Neuronal stem cell (in vitro differentiated cells): ENCODE results near the gene CCDC178.
A peak's percentile ranks its signal among the peaks of the same experiment; 100 is the strongest.
"Not testable (repeated sequence)": the region's sequence is repeated elsewhere in the genome, so short reads cannot be mapped to it uniquely, and the experiment has no call there.

Source experiments
- DNase-seq: peaks from one replicate; pipeline ENCODE4 v3.0.0-alpha.2; 2013; ENCODE audit warnings: low spot score
- H2AFZ ChIP-seq: one replicate; pipeline ENCODE4 v1.6.1; 2013; ENCODE audit warnings: mild to moderate bottlenecking, low read length, inconsistent platforms
- H2AK5ac ChIP-seq: 2 replicates; pipeline ENCODE4 v1.6.1; 2013; ENCODE audit warnings: low read depth, mild to moderate bottlenecking, inconsistent platforms, low read length, moderate library complexity, mixed read lengths
- H2BK120ac ChIP-seq: 2 replicates; pipeline ENCODE4 v1.6.1; 2013; ENCODE audit warnings: low read depth, mild to moderate bottlenecking, inconsistent platforms, low read length, moderate library complexity, mixed read lengths
- H2BK12ac ChIP-seq: one replicate; pipeline ENCODE4 v1.6.1; 2013; ENCODE audit warnings: low read length, inconsistent platforms
- H2BK15ac ChIP-seq: 2 replicates; pipeline ENCODE4 v1.6.1; 2013; ENCODE audit warnings: mild to moderate bottlenecking, low read length, inconsistent platforms, mixed read lengths
- H2BK5ac ChIP-seq: one replicate; pipeline ENCODE4 v1.6.1; 2013; ENCODE audit warnings: inconsistent platforms, mild to moderate bottlenecking, low read length, moderate library complexity
- H3K14ac ChIP-seq: one replicate; pipeline ENCODE4 v1.6.1; 2013; ENCODE audit warnings: low read length, inconsistent platforms
- H3K18ac ChIP-seq: 2 replicates; pipeline ENCODE4 v1.6.1; 2013; ENCODE audit warnings: low read length, inconsistent platforms
- H3K23ac ChIP-seq: 2 replicates; pipeline ENCODE4 v1.6.1; 2013; ENCODE audit warnings: low read depth, mild to moderate bottlenecking, mixed read lengths, low read length, inconsistent platforms; ENCODE audit not compliant: poor library complexity
- H3K27ac ChIP-seq: replicated peaks from 3 replicates; pipeline ENCODE4 v1.5.1; 2013; ENCODE audit warnings: low read length, inconsistent platforms
- H3K27me3 ChIP-seq, 3 experiments: 2 replicates each; pipeline ENCODE4 v1.6.1; 2013; ENCODE audit warnings: low read length in 3 of 3, mild to moderate bottlenecking in 2 of 3, inconsistent platforms in 1 of 3, low read depth in 1 of 3, mixed read lengths in 1 of 3, moderate library complexity in 1 of 3; ENCODE audit not compliant: control insufficient read depth in 3 of 3, insufficient read depth in 3 of 3
- H3K36me3 ChIP-seq, 2 donors: replicated peaks in 1 of 2; 2 replicates each; pipeline ENCODE4 v1.6.1; 2013; ENCODE audit warnings: low read length in 2 of 2; ENCODE audit not compliant: control insufficient read depth in 2 of 2, insufficient read depth in 2 of 2
- H3K4ac ChIP-seq: 2 replicates; pipeline ENCODE4 v1.6.1; 2013; ENCODE audit warnings: inconsistent platforms, mild to moderate bottlenecking, low read length, moderate library complexity
- H3K4me1 ChIP-seq, 2 donors: 1 replicate in 1 of 2; 2 replicates in 1 of 2; pipeline ENCODE4 v1.6.1; 2013; ENCODE audit warnings: low read length in 2 of 2, low read depth in 1 of 2; ENCODE audit not compliant: control insufficient read depth in 2 of 2, insufficient read depth in 1 of 2
- H3K4me2 ChIP-seq: one replicate; pipeline ENCODE4 v1.6.1; 2013; ENCODE audit warnings: mild to moderate bottlenecking, low read length, inconsistent platforms; ENCODE audit not compliant: insufficient read depth, poor library complexity, severe bottlenecking
- H3K4me3 ChIP-seq, 2 donors: 2 replicates each; pipeline ENCODE4 v1.5.1; 2013; ENCODE audit warnings: low read length in 2 of 2, mild to moderate bottlenecking in 2 of 2, inconsistent platforms in 1 of 2, moderate library complexity in 1 of 2
- H3K79me1 ChIP-seq: one replicate; pipeline ENCODE4 v1.6.1; 2013; ENCODE audit warnings: low read depth, mild to moderate bottlenecking, inconsistent platforms, low read length, moderate library complexity
- H3K9ac ChIP-seq: one replicate; pipeline ENCODE4 v1.6.1; 2013; ENCODE audit warnings: mild to moderate bottlenecking, low read depth, low read length, inconsistent platforms; ENCODE audit not compliant: poor library complexity
- H3K9me3 ChIP-seq, 2 donors: replicated peaks in 1 of 2; 2 replicates each; pipeline versions ENCODE3 to v1.6.1; 2013; ENCODE audit warnings: low read length in 2 of 2, mild to moderate bottlenecking in 2 of 2, inconsistent platforms in 1 of 2, low read depth in 1 of 2, mixed read lengths in 1 of 2, moderate library complexity in 1 of 2; ENCODE audit not compliant: control insufficient read depth in 2 of 2, insufficient read depth in 1 of 2
- H4K8ac ChIP-seq: one replicate; pipeline ENCODE4 v1.6.1; 2013; ENCODE audit warnings: low read depth, mild to moderate bottlenecking, inconsistent platforms, low read length, moderate library complexity
- H4K91ac ChIP-seq: one replicate; pipeline ENCODE4 v1.6.1; 2013; ENCODE audit warnings: low read length, low read depth, mild to moderate bottlenecking, inconsistent platforms; ENCODE audit not compliant: poor library complexity
- WGBS, 2 donors: extraction: QIAGEN DNeasy Blood & Tissue Kit; methylation state at CpG; one replicate each; pipeline ENCODE4 v1.1.7; 2013; ENCODE audit warnings: missing lambda C conversion rate in 2 of 2, mixed read lengths in 1 of 2; ENCODE audit not compliant: insufficient read length in 2 of 2, insufficient replicate concordance in 1 of 2; ENCODE audit errors: extremely low coverage in 2 of 2; 5-methylcytosine and 5-hydroxymethylcytosine counted together

The CCDC178 gene

GRCh38 chr18:33398939-33399338 lies 41.6 kb downstream of the CCDC178 start:
- not testable (repeated sequence) for H4K91ac ChIP-seq, H3K27me3 ChIP-seq, H3K23ac ChIP-seq, H3K4ac ChIP-seq, H2BK12ac ChIP-seq, H3K9me3 ChIP-seq, H3K4me2 ChIP-seq, H2AFZ ChIP-seq, H3K4me3 ChIP-seq, H3K4me1 ChIP-seq, H3K27ac ChIP-seq, H3K79me1 ChIP-seq, H2BK120ac ChIP-seq, H2AK5ac ChIP-seq, DNase-seq, H3K9ac ChIP-seq, H3K18ac ChIP-seq, H3K36me3 ChIP-seq, H2BK15ac ChIP-seq, H4K8ac ChIP-seq, H3K14ac ChIP-seq, H2BK5ac ChIP-seq
- no CpG with 5 or more reads among the region's 8 CpGs for WGBS, 2 donors

- H3K23ac ChIP-seq: no peak overlapping the region
- no CpG with 5 or more reads among the region's 4 CpGs for WGBS, 2 donors
- no peak overlapping the region for H3K4me2 ChIP-seq
Measured at GRCh38 chr18:33375829-33376228, 64.7 kb downstream of the CCDC178 start.

GRCh38 chr18:33372442-33372841 lies 68.1 kb downstream of the CCDC178 start:
- Histone ChIP-seq H3K27me3 (no peaks in the 10 kb centered on the region), H3K4ac (no peak overlapping the region)

More at GRCh38 chr18:33375829-33376228, 64.7 kb downstream of the CCDC178 start:
- DNase-seq: no peak
- Histone ChIP-seq H3K4ac (no peak overlapping the region), H3K4me1 (no peaks in the 10 kb centered on the region), H2AK5ac (no peak overlapping the region), H3K4me3 (no peak overlapping the region), H2BK12ac (no peak overlapping the region), H4K91ac (no peak overlapping the region), H3K27ac (no peak overlapping the region), H2BK5ac (no peak overlapping the region), H2BK120ac (no peak overlapping the region), H3K9ac (no peak overlapping the region), H2AFZ (no peak overlapping the region), H3K9me3 (peaks cover 0 to 2% of the 10 kb centered on the region in 2 donors), H2BK15ac (no peak overlapping the region), H3K79me1 (no peaks in the 10 kb centered on the region), H3K36me3 (no peaks in the 10 kb centered on the region), H3K27me3 (no peaks in the 10 kb centered on the region), H4K8ac (no peak overlapping the region), H3K14ac (no peak overlapping the region), H3K18ac (no peak overlapping the region)

DNA sequence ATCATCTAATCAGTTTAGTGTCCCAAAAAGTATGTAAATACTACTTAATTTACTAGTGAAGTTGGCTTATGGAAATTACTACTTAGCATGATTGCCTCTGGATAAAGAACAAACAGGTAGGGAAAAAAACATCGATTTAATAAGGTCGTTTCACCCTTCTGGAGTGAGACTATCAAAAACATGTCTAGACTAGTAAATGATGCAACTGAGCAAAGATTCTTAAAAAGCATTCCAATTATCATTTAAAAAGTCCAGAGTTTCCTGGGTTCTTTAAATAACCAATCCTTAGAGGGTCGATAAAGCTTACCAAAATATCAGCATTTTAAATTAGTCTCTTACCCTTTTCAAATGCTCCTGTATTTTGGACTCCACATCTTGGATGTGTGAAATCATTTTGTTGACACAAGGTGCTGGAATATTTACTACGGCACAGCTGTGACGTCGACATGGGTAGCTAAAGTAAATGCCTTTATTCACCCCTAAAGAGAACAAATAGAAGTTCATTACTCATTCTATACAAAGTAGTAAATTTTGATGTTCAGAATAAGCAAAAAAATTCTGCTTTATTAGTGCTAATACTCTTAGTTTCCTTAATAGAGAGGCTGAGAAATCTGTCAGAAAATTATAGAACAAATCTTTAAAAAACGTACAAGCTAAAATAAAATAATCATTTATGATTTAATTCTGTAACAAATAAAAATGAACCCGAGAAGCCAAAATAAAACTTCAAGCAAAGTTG lies 70.6 kb downstream of the CCDC178 start:
- Histone ChIP-seq H3K4me3 (no peak overlapping the region), H3K18ac (no peak overlapping the region), H2AFZ (peak overlapping the region; percentile 24), H3K4me2 (no peak overlapping the region), H3K36me3 (no peaks in the 10 kb centered on the region), H3K79me1 (no peaks in the 10 kb centered on the region), H3K27me3 (no peaks in the 10 kb centered on the region), H2BK120ac (no peak overlapping the region), H3K9me3 (no peaks in the 10 kb centered on the region), H3K4ac (no peak overlapping the region), H3K27ac (no peak overlapping the region), H2BK15ac (no peak overlapping the region), H2BK5ac (no peak overlapping the region), H4K91ac (no peak overlapping the region), H2AK5ac (no peak overlapping the region), H4K8ac (no peak overlapping the region), H3K9ac (no peak overlapping the region), H3K4me1 (no peaks in the 10 kb centered on the region), H2BK12ac (no peak overlapping the region), H3K14ac (no peak overlapping the region), H3K23ac (no peak overlapping the region)
- DNase-seq: no peak
- WGBS, 2 donors: no CpG with 5 or more reads among the region's 8 CpGs

More at GRCh38 chr18:33372442-33372841, 68.1 kb downstream of the CCDC178 start:
- H2BK120ac ChIP-seq: no peak overlapping the region
- WGBS, 2 donors: no CpG with 5 or more reads among the region's 3 CpGs
- no peaks in the 10 kb centered on the region for H3K79me1 ChIP-seq
- DNase-seq: no peak
- no peak overlapping the region for H3K23ac ChIP-seq
- H2BK15ac ChIP-seq: no peak overlapping the region
- H3K18ac ChIP-seq: no peak overlapping the region
- H3K4me1 ChIP-seq: no peaks in the 10 kb centered on the region
- no peak overlapping the region for H3K9ac ChIP-seq
- no peak overlapping the region for H3K27ac ChIP-seq
- H3K9me3 ChIP-seq: no peaks in the 10 kb centered on the region
- H3K4me3 ChIP-seq: no peak overlapping the region
- no peak overlapping the region for H2BK5ac ChIP-seq
- H3K4me2 ChIP-seq: no peak overlapping the region
- H4K8ac ChIP-seq: no peak overlapping the region
- no peak overlapping the region for H3K14ac ChIP-seq
- no peak overlapping the region for H4K91ac ChIP-seq
- H2AFZ ChIP-seq: no peak overlapping the region
- H3K36me3 ChIP-seq: no peaks in the 10 kb centered on the region
- no peak overlapping the region for H2AK5ac ChIP-seq
- no peak overlapping the region for H2BK12ac ChIP-seq
